Effector memory CD4-positive, alpha-beta T cell (primary cell): ENCODE results near the gene SPEN.

Experiments used
- DNase-seq, 3 donors: peaks; one replicate each; pipeline ENCODE4 v3.0.0-alpha.2; 2020
- H3K27ac ChIP-seq: 2 replicates; pipeline ENCODE4 v1.7.0; 2013; ENCODE audit warnings: mild to moderate bottlenecking, low read length, moderate library complexity; ENCODE audit not compliant: insufficient read depth, poor library complexity, severe bottlenecking
- H3K27me3 ChIP-seq: replicated peaks from 2 replicates; pipeline ENCODE4 v1.7.0; 2013; ENCODE audit warnings: mild to moderate bottlenecking, low read length; ENCODE audit not compliant: insufficient read depth, control insufficient read depth, poor library complexity, severe bottlenecking
- H3K36me3 ChIP-seq: 2 replicates; pipeline ENCODE4 v1.7.0; 2013; ENCODE audit warnings: mild to moderate bottlenecking, low read length, moderate library complexity; ENCODE audit not compliant: control insufficient read depth, insufficient read depth
- H3K4me1 ChIP-seq: 2 replicates; pipeline ENCODE4 v1.7.0; 2013; ENCODE audit warnings: low read length, mild to moderate bottlenecking; ENCODE audit not compliant: control insufficient read depth, insufficient read depth, poor library complexity, severe bottlenecking
- H3K4me3 ChIP-seq: 2 replicates; pipeline ENCODE4 v1.7.0; 2013; ENCODE audit warnings: low read length, low read depth, mild to moderate bottlenecking; ENCODE audit not compliant: insufficient read depth, poor library complexity, severe bottlenecking
- H3K9me3 ChIP-seq: 2 replicates; pipeline ENCODE4 v1.7.0; 2013; ENCODE audit warnings: mild to moderate bottlenecking, low read length, moderate library complexity; ENCODE audit not compliant: control insufficient read depth

SPEN gene

GRCh38 chr1:15858069-15858670, 10.7 kb downstream of the SPEN start:
- H3K36me3 ChIP-seq, result no peaks in the 10 kb centered on the region
- H3K27me3 ChIP-seq, result no peaks in the 10 kb centered on the region
- no peak overlapping the region for H3K27ac ChIP-seq
- no peaks in the 10 kb centered on the region for H3K9me3 ChIP-seq
- no peak overlapping the region for H3K4me3 ChIP-seq
- DNase-seq, result no peak
- H3K4me1 ChIP-seq, result peaks cover 9% of the 10 kb centered on the region

GRCh38 chr1:15858672-15859372, 11.3 kb downstream of the SPEN start:
- no peaks in the 10 kb centered on the region for H3K27me3 ChIP-seq
- H3K36me3 ChIP-seq, result no peaks in the 10 kb centered on the region
- no peak overlapping the region for H3K4me3 ChIP-seq
- no peak for DNase-seq
- peaks cover 9% of the 10 kb centered on the region for H3K4me1 ChIP-seq
- no peaks in the 10 kb centered on the region for H3K9me3 ChIP-seq
- H3K27ac ChIP-seq, result no peak overlapping the region

GRCh38 chr1:15863156-15863901, 15.8 kb downstream of the SPEN start:
- DNase-seq, result no peak
- no peaks in the 10 kb centered on the region for H3K36me3 ChIP-seq
- no peaks in the 10 kb centered on the region for H3K9me3 ChIP-seq
- H3K4me3 ChIP-seq, result no peak overlapping the region
- peaks cover 4% of the 10 kb centered on the region for H3K4me1 ChIP-seq
- H3K27ac ChIP-seq, result no peak overlapping the region
- H3K27me3 ChIP-seq, result no peaks in the 10 kb centered on the region

- Histone ChIP-seq H3K4me3 (no peak overlapping the region), H3K27ac (no peak overlapping the region), H3K36me3 (no peaks in the 10 kb centered on the region), H3K4me1 (no peaks in the 10 kb centered on the region), H3K9me3 (no peaks in the 10 kb centered on the region), H3K27me3 (no peaks in the 10 kb centered on the region)
- no peak for DNase-seq
Observed at GRCh38 chr1:15866721-15867201, 19.3 kb downstream of the SPEN start.

- Histone ChIP-seq H3K27me3 (no peaks in the 10 kb centered on the region), H3K4me1 (no peaks in the 10 kb centered on the region), H3K4me3 (no peak overlapping the region), H3K9me3 (no peaks in the 10 kb centered on the region), H3K27ac (no peak overlapping the region), H3K36me3 (no peaks in the 10 kb centered on the region)
- no peak for DNase-seq
Observed at GRCh38 chr1:15867288-15867687, 19.8 kb downstream of the SPEN start.

- Histone ChIP-seq H3K4me1 (no peaks in the 10 kb centered on the region), H3K27me3 (no peaks in the 10 kb centered on the region), H3K4me3 (no peak overlapping the region), H3K36me3 (no peaks in the 10 kb centered on the region), H3K27ac (no peak overlapping the region), H3K9me3 (no peaks in the 10 kb centered on the region)
- DNase-seq, result no peak
Observed at GRCh38 chr1:15869413-15869812, 21.9 kb downstream of the SPEN start.

- Histone ChIP-seq H3K4me3 (no peak overlapping the region), H3K27ac (no peak overlapping the region), H3K9me3 (no peaks in the 10 kb centered on the region), H3K4me1 (no peaks in the 10 kb centered on the region), H3K27me3 (no peaks in the 10 kb centered on the region), H3K36me3 (peaks cover 5% of the 10 kb centered on the region)
- DNase-seq, result no peak
Observed at GRCh38 chr1:15870421-15870820, 22.9 kb downstream of the SPEN start.

- no peaks in the 10 kb centered on the region for H3K27me3 ChIP-seq
- no peaks in the 10 kb centered on the region for H3K4me1 ChIP-seq
- H3K4me3 ChIP-seq, result no peak overlapping the region
- peaks cover 15% of the 10 kb centered on the region for H3K36me3 ChIP-seq
- no peak for DNase-seq
- H3K27ac ChIP-seq, result no peak overlapping the region
- H3K9me3 ChIP-seq, result no peaks in the 10 kb centered on the region
Observed at GRCh38 chr1:15874471-15874870, 27.0 kb downstream of the SPEN start.

- DNase-seq, result no peak
- no peaks in the 10 kb centered on the region for H3K4me1 ChIP-seq
- H3K9me3 ChIP-seq, result no peaks in the 10 kb centered on the region
- peaks cover 15% of the 10 kb centered on the region for H3K36me3 ChIP-seq
- H3K27ac ChIP-seq, result no peak overlapping the region
- no peaks in the 10 kb centered on the region for H3K27me3 ChIP-seq
- H3K4me3 ChIP-seq, result no peak overlapping the region
Observed at GRCh38 chr1:15876357-15877055, 29.0 kb downstream of the SPEN start.
